A549 (cell line): Measurements from ENCODE around the gene SIGMAR1. TPM values are rescaled to one million over a fixed set of nuclear protein-coding genes. Genes with fewer than 3 reads are reported as not detected.

Experiments used
- ATAC-seq, 2 experiments: fragments of 200-7000 bp in 1 of 2; fragments of >200 bp in 1 of 2; cut with Nextera tagmentation in 1 of 2; cut with Tn5 transposase in 1 of 2; 3 replicates each; pipeline versions ENCODE4 v1.8.0 to v1.9.1; 2018 to 2020; ENCODE audit warnings: mild to moderate bottlenecking in 1 of 2, moderate library complexity in 1 of 2
- CTCF ChIA-PET: fragments of 300-600 bp; sonication (Branson Sonifier 250); formaldehyde crosslinking; extraction: SDS; loops from one replicate; lab custom pipeline; 2021; ENCODE audit warnings: antibody characterized with exemption, inconsistent platforms; lab: Yijun Ruan, JAX
- POLR2A ChIA-PET: fragments of 350-600 bp; formaldehyde crosslinking; extraction: SDS; loops from one replicate; lab custom pipeline; 2021; ENCODE audit warnings: antibody characterized with exemption, inconsistent platforms; lab: Yijun Ruan, JAX
- DNase-seq, 2 experiments: peaks; one replicate each; pipeline versions ENCODE4 v3.0.0 to v3.0.0-alpha.2; 2011 to 2016; ENCODE audit warnings: low read depth in 1 of 2, low spot score in 1 of 2
- FAIRE-seq: peaks from 2 replicates; lab custom pipeline; 2011; peaks lifted over from hg19 to GRCh38; lab: Jason Lieb, UNC
- H3K27ac ChIP-seq, 2 experiments: fragments of >200 bp; sonication (Bioruptor Twin); formaldehyde crosslinking; 3 replicates each; pipeline ENCODE4 v1.5.1; 2016 to 2017
- H3K4me1 ChIP-seq: fragments of >200 bp; sonication (Bioruptor Twin); formaldehyde crosslinking; 3 replicates; pipeline ENCODE4 v1.6.1; 2016
- H3K4me2 ChIP-seq: fragments of >200 bp; sonication (Bioruptor Twin); formaldehyde crosslinking; 3 replicates; pipeline ENCODE4 v1.6.1; 2016
- H3K4me3 ChIP-seq: fragments of >200 bp; sonication (Bioruptor Twin); formaldehyde crosslinking; 3 replicates; pipeline ENCODE4 v1.5.1; 2016
- H3K9me3 ChIP-seq: fragments of >200 bp; sonication (Bioruptor Twin); formaldehyde crosslinking; 3 replicates; pipeline ENCODE4 v1.6.1; 2016
- ATOH8 ChIP-seq: fragments of 250-450 bp; sonication (Bioruptor Pico); IDR thresholded peaks from 2 replicates; pipeline ENCODE4 v1.5.0; 2020; ENCODE audit warnings: low read depth, mild to moderate bottlenecking, moderate library complexity
- CTCF ChIP-seq: fragments of >200 bp; sonication (Bioruptor Twin); formaldehyde crosslinking; IDR thresholded peaks from 3 replicates; pipeline ENCODE4 v1.5.1; 2016
- EHMT2 ChIP-seq: fragments of 200-600 bp; sonication (generic); IDR thresholded peaks from 2 replicates; pipeline ENCODE4 v1.6.1; 2016; ENCODE audit warnings: antibody characterized with exemption, low read depth, mild to moderate bottlenecking, moderate library complexity
- FOSL2 ChIP-seq, 2 experiments: fragments of 450-650 bp in 1 of 2; fragments of >200 bp in 1 of 2; sonication (Bioruptor Twin) in 1 of 2; formaldehyde crosslinking; IDR thresholded peaks; 2 replicates each; pipeline versions ENCODE4 v1.5.0 to v1.6.1; 2016 to 2020; ENCODE audit warnings: mild to moderate bottlenecking in 1 of 2, moderate library complexity in 1 of 2
- FOXS1 ChIP-seq: fragments of 250-450 bp; sonication (Bioruptor Pico); IDR thresholded peaks from 2 replicates; pipeline ENCODE4 v1.5.0; 2020; ENCODE audit warnings: mild to moderate bottlenecking, moderate library complexity
- HMGXB4 ChIP-seq: fragments of 250-450 bp; sonication (Bioruptor Pico); IDR thresholded peaks from 2 replicates; pipeline ENCODE4 v1.5.0; 2021; ENCODE audit warnings: mild to moderate bottlenecking, moderate library complexity, borderline replicate concordance
- HOXA7 ChIP-seq: fragments of 250-450 bp; sonication (Bioruptor Pico); IDR thresholded peaks from 2 replicates; pipeline ENCODE4 v1.5.0; 2020; ENCODE audit warnings: mild to moderate bottlenecking, moderate library complexity
- HOXB5 ChIP-seq: fragments of 250-450 bp; sonication (Bioruptor Pico); IDR thresholded peaks from 2 replicates; pipeline ENCODE4 v1.5.0; 2020; ENCODE audit warnings: mild to moderate bottlenecking, moderate library complexity
- KDM1A ChIP-seq: fragments of 200-600 bp; sonication (generic); IDR thresholded peaks from 2 replicates; pipeline ENCODE4 v1.6.1; 2016; ENCODE audit warnings: low read depth, mild to moderate bottlenecking
- MAFK ChIP-seq: fragments of 450-650 bp; IDR thresholded peaks from 2 replicates; pipeline ENCODE4 v1.6.1; 2014; ENCODE audit not compliant: partially characterized antibody
- MAZ ChIP-seq: fragments of 150-350 bp; IDR thresholded peaks from 2 replicates; pipeline ENCODE4 v1.6.1; 2014; ENCODE audit warnings: antibody characterized with exemption, low read depth, low read length, borderline replicate concordance
- NFE2L2 ChIP-seq: fragments of 150-350 bp; conservative IDR thresholded peaks from 2 replicates; pipeline ENCODE4 v1.6.1; 2014; ENCODE audit warnings: low read length
- NPAS2 ChIP-seq: fragments of 250-450 bp; sonication (Bioruptor Pico); IDR thresholded peaks from 2 replicates; pipeline ENCODE4 v1.8.0; 2022; ENCODE audit warnings: mild to moderate bottlenecking, moderate library complexity, borderline replicate concordance
- NR3C1 ChIP-seq: fragments of >200 bp; sonication (Bioruptor Twin); formaldehyde crosslinking; IDR thresholded peaks from 3 replicates; pipeline ENCODE4 v1.6.1; 2017
- RAD21 ChIP-seq, 2 experiments: fragments of >200 bp in 1 of 2; sonication (Bioruptor Twin) in 1 of 2; formaldehyde crosslinking in 1 of 2; IDR thresholded peaks in 1 of 2; conservative IDR thresholded peaks in 1 of 2; 2 replicates in 1 of 2; 3 replicates in 1 of 2; pipeline ENCODE4 v1.6.1; 2012 to 2018; ENCODE audit warnings: inconsistent platforms in 1 of 2
- SMC3 ChIP-seq: fragments of >200 bp; sonication (Bioruptor Twin); formaldehyde crosslinking; IDR thresholded peaks from 3 replicates; pipeline ENCODE4 v1.6.1; 2018; ENCODE audit warnings: inconsistent platforms
- ZFP36 ChIP-seq: fragments of 450-650 bp; IDR thresholded peaks from 2 replicates; pipeline ENCODE4 v1.6.1; 2014; ENCODE audit warnings: borderline replicate concordance; ENCODE audit not compliant: partially characterized antibody
- WGBS: methylation state at CpG from one replicate; pipeline ENCODE4 v1.1.6; 2017; ENCODE audit errors: missing lambda C conversion rate; 5-methylcytosine and 5-hydroxymethylcytosine counted together
- polyA plus RNA-seq, 4 experiments: library from polyadenylated mRNA; depleted of rRNA in 3 of 4; stranded (reverse); fragments of >200 nt; fragmentation: RNase III in 1 of 4; extraction: RNeasy Plus Mini Kit Qiagen cat#74134 plus additional on column Dnase treatment in 1 of 4; gene quantifications; 2 replicates in 3 of 4; 3 replicates in 1 of 4; pipeline ENCODE4 v1.2.3, GENCODE V29; 2011 to 2017

The SIGMAR1 gene
- polyA plus RNA-seq, 2 of the 4 experiments (the other 2 are of a cell fraction): 64.6 to 150 TPM

DNA sequence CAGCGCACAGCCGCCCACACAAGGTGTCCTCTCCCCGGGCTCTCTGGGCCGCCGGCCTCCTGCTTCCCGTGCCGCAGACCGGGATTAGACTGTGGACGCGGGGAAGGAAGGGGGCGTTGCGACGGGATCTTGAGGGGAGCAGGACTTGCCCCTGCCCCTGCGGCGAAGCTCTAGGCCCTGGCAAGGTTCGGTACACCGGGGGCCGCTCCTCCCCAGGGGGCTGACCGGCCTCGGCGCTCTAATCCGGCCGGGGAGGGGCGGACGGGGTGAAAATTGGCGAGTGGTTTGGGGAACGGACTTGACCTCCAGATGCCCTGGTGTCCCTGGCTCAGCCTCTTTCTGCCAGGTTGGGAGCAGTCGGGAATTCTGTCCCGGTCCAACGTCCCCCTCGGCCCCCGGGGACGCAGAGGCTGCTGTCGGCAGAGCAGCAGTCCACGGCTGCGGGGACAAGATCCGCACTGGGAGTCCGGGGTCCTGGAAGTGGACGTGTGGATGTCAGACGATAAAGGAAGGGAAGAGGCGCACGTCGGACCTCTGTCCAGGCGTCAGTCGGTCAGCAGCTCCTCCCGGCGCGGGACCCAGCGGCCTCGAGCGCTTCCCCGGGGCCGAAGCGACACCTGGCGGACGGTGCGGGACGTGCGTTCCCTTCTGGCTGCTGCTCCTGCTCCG lies 46.2 kb downstream of the SIGMAR1 start:
- DNase-seq (peak; percentile 84 to 91), FAIRE-seq (no peak), ATAC-seq (peak; percentile 84 to 95)
- Histone ChIP-seq H3K4me3 (no peak overlapping the region), H3K9me3 (no peaks in the 10 kb centered on the region), H3K4me2 (peak overlapping the region; percentile 58), H3K4me1 (peaks cover 7% of the 10 kb centered on the region; the same call in 2 of the 3 replicates), H3K27ac (no peak overlapping the region)
- 22% methylated on average over 48 of the region's 60 CpGs for WGBS
- ChIA-PET POLR2A (interaction anchor here (1.0 kb wide), 1 partner anchor 13 kb away, joined by 3 read pairs; no protein-coding TSS in a partner anchor), CTCF (interaction anchor here (0.6 to 11.6 kb wide), 80 partner anchors 9 to 695 kb away, joined by 3 to 297 read pairs (median 6); partner anchors contain the start of genes CCL27, DCTN3, MYORG and RPP25L)
- TF ChIP-seq RAD21 (conservative IDR thresholded peaks at IDR 0.05 in 1 of 2, IDR thresholded peaks at IDR 0.05 in 1 of 2): peak; percentile 89 to 94
- no peak for TF ChIP-seq MAFK
- no peak for TF ChIP-seq ATOH8 (CRISPR knock-in tag)
- no peak for TF ChIP-seq NR3C1
- TF ChIP-seq CTCF: peak; percentile 81
- no peak for TF ChIP-seq MAZ
- peak; percentile 97 for TF ChIP-seq SMC3
- no peak for TF ChIP-seq EHMT2
- TF ChIP-seq FOSL2 (IDR thresholded peaks at IDR 0.05): no peak
- no peak for TF ChIP-seq FOSL2 (CRISPR knock-in tag; IDR thresholded peaks at IDR 0.05)

DNA sequence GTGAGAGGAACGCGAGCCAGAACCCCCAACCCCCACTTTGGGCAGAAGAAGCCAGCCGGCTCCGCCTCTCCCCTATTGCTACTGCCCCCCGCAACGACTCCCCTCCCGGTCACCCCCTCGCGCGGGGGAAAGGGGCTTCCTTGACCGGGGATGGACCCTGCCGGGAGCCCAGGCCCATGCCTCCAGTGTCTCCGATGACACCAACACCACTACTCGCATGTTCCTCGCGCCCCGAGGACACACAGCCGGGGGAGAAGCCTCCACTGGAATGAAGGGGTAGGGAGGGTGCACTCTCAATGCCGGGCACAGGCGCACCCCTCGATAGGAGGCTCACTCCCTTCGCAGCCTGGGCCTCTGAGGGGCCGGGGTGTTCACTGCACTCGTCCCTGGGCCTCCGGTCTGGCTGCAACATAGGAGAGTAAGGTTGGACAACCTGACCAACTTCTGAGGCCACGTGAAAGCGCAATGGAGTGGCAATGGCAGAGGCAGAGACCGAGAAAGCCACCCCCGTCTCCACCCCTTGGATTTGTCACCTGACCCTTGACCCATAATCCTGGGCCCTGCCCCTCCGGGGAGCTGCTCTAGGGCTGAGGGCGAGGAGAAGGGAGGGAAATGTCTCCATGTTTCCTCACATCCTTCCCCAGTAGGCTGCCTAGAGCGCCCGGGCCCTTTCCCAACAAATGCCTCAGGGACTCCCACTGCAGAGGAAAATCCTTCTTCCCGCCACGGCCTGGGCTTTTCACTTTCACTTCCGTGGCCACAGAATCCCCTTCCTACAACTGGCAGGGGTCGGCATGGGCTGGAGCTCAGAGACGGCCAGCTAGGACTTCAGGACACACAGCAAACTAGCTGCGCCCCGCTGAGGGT lies 47.0 kb downstream of the SIGMAR1 start:
- WGBS: 58% methylated on average over 21 of the region's 40 CpGs
- DNase-seq: no peak
- H3K4me1 ChIP-seq: peaks cover 7% of the 10 kb centered on the region; the same call in 2 of the 3 replicates
- ChIA-PET POLR2A (interaction anchor here (1.0 kb wide), 1 partner anchor 13 kb away, joined by 3 read pairs; no protein-coding TSS in a partner anchor), CTCF (interaction anchor here (0.9 to 11.6 kb wide), 37 partner anchors 10 to 549 kb away, joined by 3 to 297 read pairs (median 18); partner anchors contain the start of genes MYORG and RPP25L)
- FAIRE-seq: no peak
- peak overlapping the region; percentile 94 for H3K4me2 ChIP-seq
- H3K4me3 ChIP-seq: peak overlapping the region; percentile 53; the same call in 2 of the 3 replicates
- no peak overlapping the region for H3K27ac ChIP-seq
- no peak for TF ChIP-seq HOXB5 (CRISPR knock-in tag)
- no peak for TF ChIP-seq MAFK
- TF ChIP-seq MAZ: no peak
- TF ChIP-seq ZFP36: peak; percentile 56
- peak in 1 of 2 experiments; percentile 33; a peak in 3 of 6 replicates for ATAC-seq
- no peaks in the 10 kb centered on the region for H3K9me3 ChIP-seq

DNA sequence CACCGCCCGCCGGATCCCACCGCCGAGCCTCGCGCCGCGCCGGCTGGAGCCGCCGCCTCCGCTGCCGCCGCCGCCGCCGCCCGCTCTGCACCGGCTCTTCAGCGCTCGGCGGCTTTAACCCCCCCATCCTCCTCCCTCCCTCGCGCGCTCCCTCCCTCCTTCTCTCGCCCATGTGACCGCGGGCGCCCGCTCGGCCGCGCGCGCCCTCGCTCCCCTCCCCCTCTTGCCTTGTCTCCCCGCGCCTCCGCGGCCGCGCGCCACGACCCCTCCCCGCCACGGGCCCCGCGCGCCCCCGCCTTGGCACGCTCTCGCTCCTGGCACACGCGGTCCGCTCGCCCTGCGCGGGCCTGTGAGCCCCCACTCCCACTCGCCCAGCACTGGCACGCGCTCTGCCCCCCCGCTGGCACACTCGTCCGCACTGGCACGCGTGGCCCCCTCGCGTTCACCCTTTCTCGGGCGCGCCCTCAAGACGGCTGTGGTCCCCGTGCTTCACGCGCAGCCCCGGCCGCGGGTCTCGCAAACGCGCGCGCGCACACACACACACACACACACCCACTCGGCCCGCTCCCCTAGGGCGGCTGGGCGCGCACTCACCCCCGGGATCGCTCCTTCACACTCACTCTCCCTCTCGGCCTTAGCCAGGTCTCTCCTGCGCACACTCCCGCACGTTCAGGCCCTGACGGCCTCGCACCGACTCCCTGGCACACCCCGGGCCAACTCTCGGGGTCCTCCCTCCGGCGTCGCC lies 47.8 kb downstream of the SIGMAR1 start, which contains the start of gene CNTFR:
Gene CNTFR (minus strand): TSS at position 89 of the 745 bp plus-strand sequence. CDS start 20,743 bp downstream, outside the sequence.
- H3K9me3 ChIP-seq: no peaks in the 10 kb centered on the region
- peak within 1 kb of the TSS; percentile 53 for H3K4me3 ChIP-seq
- TF ChIP-seq NFE2L2 (no peak), HMGXB4 (CRISPR knock-in tag) (no peak), RAD21 (conservative IDR thresholded peaks at IDR 0.05 in 1 of 2, IDR thresholded peaks at IDR 0.05 in 1 of 2) (no peak), NPAS2 (CRISPR knock-in tag) (no peak), FOXS1 (CRISPR knock-in tag) (no peak), HOXA7 (no peak), KDM1A (no peak)
- peaks cover 7% of the 10 kb centered on the region; the same call in 2 of the 3 replicates for H3K4me1 ChIP-seq
- peak within 1 kb of the TSS in 1 of 2 experiments; percentile 74; a peak in 2 of 6 replicates for H3K27ac ChIP-seq
- ATAC-seq: peak in 1 of 2 experiments; percentile 14; a peak in 1 of 6 replicates
- FAIRE-seq: no peak
- POLR2A ChIA-PET: no interaction called here
- CTCF ChIA-PET: interaction anchor here (0.6 to 17.1 kb wide), 3 partner anchors 40 to 186 kb away, joined by 3 to 168 read pairs (median 3); no protein-coding TSS in a partner anchor
- H3K4me2 ChIP-seq: peak within 1 kb of the TSS; percentile 94
- WGBS: 14% methylated on average over 20 of the region's 104 CpGs
- no peak for DNase-seq
